Loucy (cell line): ENCODE measurements around the gene C9orf72.

Experiments used
- CTCF ChIP-seq: fragments of 200-600 bp; sonication (generic); conservative IDR thresholded peaks from 2 replicates; pipeline ENCODE4 v1.5.1; 2014; ENCODE audit warnings: mild to moderate bottlenecking, antibody characterized with exemption, low read length
- EZH2phosphoT487 ChIP-seq: fragments of 200-600 bp; IDR thresholded peaks from 2 replicates; pipeline ENCODE4 v1.6.1; 2018; ENCODE audit warnings: antibody characterized with exemption, mild to moderate bottlenecking, moderate library complexity, borderline replicate concordance

GRCh38 chr9:27614551-27614950 lies 41.3 kb upstream of the C9orf72 start:
- TF ChIP-seq CTCF (no peak), EZH2phosphoT487 (no peak)
